Upper lobe of right lung (tissue), 1 donor: ENCODE measurements around the gene CHDH. TPM values are rescaled to one million over a fixed set of nuclear protein-coding genes. Genes with fewer than 3 reads are reported as not detected.

ENCODE experiments used
- ATAC-seq: fragments of 200-7000 bp; cut with Tn5 transposase; one replicate; pipeline ENCODE4 v1.9.1; 2020; ENCODE audit warnings: mild to moderate bottlenecking, moderate library complexity
- DNase-seq: peaks from one replicate; pipeline ENCODE4 v3.0.0-alpha.2; 2020
- H3K27ac ChIP-seq: fragments of 200-600 bp; one replicate; pipeline ENCODE4 v1.8.0; 2022
- H3K27me3 ChIP-seq: fragments of 200-600 bp; one replicate; pipeline ENCODE4 v1.8.0; 2022; ENCODE audit warnings: mild to moderate bottlenecking
- H3K36me3 ChIP-seq: fragments of 200-600 bp; one replicate; pipeline ENCODE4 v1.8.0; 2022
- H3K4me1 ChIP-seq: fragments of 200-600 bp; one replicate; pipeline ENCODE4 v1.8.0; 2022
- H3K4me3 ChIP-seq: fragments of 200-600 bp; one replicate; pipeline ENCODE4 v1.8.0; 2022; ENCODE audit warnings: mild to moderate bottlenecking
- H3K9me3 ChIP-seq: fragments of 200-600 bp; one replicate; pipeline ENCODE4 v1.8.0; 2022
- intact Hi-C: fragments of 100-400 bp; cut with DNase I; formaldehyde crosslinking; loops from one replicate; pipeline ENCODE4 v1.11.0; 2022
- total RNA-seq: library from RNA; stranded (reverse); fragmentation: NEBNext Ultra II Directional; extraction: Animal tissue kit (Norgen Biotek cat#: 25700); gene quantifications from one replicate; pipeline ENCODE4 v1.2.1, GENCODE V29; 2021
- TF ChIP-seq, protein P1 (sequence below): fragments of 200-600 bp; IDR thresholded peaks from one replicate; pipeline ENCODE4 v1.8.0; 2022; ENCODE audit warnings: antibody characterized with exemption
- donor health status: DM: no; HTN: yes; CAD: no; lungs with severe emphysema.

Gene CHDH
- total RNA-seq, 1 donor from 2014 or later, result 10.9 TPM

DNA sequence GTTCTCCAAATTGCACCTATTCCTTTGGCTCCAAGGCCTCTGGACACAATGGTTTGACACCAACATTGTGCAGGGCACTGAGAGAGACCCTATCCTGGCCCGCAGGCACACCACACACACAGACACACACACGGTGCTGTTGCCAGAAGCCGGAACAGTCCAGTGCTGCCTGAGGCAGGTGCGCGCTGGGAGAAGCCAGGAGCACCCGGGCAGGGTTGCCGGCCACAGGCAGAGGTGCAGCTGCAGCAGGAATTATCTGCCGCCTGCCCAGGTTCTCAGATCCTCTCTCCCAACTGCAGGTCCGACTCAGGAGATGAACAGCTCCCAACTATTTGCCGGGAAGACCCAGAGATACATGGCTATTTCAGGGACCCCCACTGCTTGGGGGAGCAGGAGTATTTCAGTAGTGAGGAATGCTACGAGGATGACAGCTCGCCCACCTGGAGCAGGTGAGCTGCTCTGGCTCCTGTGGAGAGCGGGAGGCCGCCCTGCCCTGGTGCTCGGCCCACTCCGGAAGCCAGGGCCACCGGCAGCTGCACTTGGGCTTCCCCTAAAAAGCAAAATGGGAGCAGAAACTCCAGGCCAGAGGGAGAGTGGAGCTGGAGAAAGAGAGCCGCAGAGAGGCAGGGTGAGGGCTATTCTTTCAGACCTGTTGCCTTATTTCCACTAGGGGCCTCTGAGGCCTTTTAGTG, 42.9 kb downstream of the CHDH start:
- TF ChIP-seq, protein P1, sequence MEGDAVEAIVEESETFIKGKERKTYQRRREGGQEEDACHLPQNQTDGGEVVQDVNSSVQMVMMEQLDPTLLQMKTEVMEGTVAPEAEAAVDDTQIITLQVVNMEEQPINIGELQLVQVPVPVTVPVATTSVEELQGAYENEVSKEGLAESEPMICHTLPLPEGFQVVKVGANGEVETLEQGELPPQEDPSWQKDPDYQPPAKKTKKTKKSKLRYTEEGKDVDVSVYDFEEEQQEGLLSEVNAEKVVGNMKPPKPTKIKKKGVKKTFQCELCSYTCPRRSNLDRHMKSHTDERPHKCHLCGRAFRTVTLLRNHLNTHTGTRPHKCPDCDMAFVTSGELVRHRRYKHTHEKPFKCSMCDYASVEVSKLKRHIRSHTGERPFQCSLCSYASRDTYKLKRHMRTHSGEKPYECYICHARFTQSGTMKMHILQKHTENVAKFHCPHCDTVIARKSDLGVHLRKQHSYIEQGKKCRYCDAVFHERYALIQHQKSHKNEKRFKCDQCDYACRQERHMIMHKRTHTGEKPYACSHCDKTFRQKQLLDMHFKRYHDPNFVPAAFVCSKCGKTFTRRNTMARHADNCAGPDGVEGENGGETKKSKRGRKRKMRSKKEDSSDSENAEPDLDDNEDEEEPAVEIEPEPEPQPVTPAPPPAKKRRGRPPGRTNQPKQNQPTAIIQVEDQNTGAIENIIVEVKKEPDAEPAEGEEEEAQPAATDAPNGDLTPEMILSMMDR, result no peak
- Histone ChIP-seq H3K36me3 (no peaks in the 10 kb centered on the region), H3K4me3 (no peak overlapping the region), H3K9me3 (no peaks in the 10 kb centered on the region), H3K4me1 (no peaks in the 10 kb centered on the region), H3K27ac (no peak overlapping the region), H3K27me3 (no peaks in the 10 kb centered on the region)
- ATAC-seq (no peak), DNase-seq (peak; percentile 48)
- intact Hi-C loops, result no loop called here

DNA sequence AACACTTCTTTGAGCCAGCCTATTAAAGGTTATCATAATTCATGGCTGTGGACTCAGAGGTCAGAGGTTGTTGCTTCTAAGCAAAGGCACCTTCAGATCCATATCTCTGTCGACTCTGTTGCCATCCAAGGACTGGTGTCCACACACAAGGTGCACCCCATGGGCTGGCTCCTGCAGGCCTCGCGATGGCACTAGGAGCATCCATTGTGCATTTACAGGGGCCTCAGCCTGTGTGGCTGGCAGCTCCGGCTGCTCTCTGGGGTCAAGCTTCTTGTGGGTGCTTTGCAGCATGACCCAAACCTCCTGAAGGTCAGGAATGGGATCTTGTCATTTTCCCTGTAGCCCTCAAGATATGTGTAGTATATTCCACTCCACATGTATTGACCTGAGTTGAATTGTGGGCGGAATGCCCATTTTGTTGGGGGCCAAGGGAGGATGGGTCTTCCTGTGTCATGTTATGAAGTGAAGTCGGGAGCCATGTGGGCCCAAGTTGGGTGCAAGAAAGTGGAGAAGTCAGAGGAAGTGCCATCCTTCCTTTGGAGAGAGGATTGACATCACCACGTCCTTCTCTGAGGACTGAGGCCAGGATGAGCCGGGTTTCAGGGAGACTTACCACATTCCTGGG, 43.9 kb downstream of the CHDH start:
- H3K36me3 ChIP-seq, result no peaks in the 10 kb centered on the region
- ATAC-seq (no peak), DNase-seq (peak; percentile 40)
- TF ChIP-seq, protein P1, result no peak
- no peaks in the 10 kb centered on the region for H3K9me3 ChIP-seq
- no peaks in the 10 kb centered on the region for H3K4me1 ChIP-seq
- intact Hi-C loops, result no loop called here
- H3K4me3 ChIP-seq, result no peak overlapping the region
- no peaks in the 10 kb centered on the region for H3K27me3 ChIP-seq
- H3K27ac ChIP-seq, result no peak overlapping the region

DNA sequence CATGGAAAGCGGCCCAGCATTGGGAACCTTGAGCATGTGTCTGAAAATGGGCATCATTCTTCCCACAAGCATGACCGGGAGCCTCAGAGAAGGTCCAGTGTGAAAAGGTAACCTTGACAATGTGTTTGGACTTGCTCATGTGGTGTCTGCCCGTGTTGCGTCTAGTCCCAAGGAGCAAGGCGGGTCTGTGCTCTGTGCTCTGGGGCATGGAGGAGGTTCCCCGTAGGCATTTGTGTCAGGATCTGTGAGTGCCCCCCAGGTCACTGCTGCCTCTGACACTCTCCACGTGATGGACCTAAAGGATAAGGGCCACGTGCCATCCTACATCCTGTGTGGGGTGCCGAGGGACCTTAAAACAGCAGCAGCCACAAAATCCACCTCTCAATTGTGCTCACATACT, 44.9 kb downstream of the CHDH start:
- DNase-seq (no peak), ATAC-seq (no peak)
- TF ChIP-seq, protein P1, result no peak
- Histone ChIP-seq H3K4me1 (no peaks in the 10 kb centered on the region), H3K36me3 (no peaks in the 10 kb centered on the region), H3K27me3 (no peaks in the 10 kb centered on the region), H3K9me3 (no peaks in the 10 kb centered on the region), H3K27ac (no peak overlapping the region), H3K4me3 (no peak overlapping the region)
- intact Hi-C loops, result no loop called here

DNA sequence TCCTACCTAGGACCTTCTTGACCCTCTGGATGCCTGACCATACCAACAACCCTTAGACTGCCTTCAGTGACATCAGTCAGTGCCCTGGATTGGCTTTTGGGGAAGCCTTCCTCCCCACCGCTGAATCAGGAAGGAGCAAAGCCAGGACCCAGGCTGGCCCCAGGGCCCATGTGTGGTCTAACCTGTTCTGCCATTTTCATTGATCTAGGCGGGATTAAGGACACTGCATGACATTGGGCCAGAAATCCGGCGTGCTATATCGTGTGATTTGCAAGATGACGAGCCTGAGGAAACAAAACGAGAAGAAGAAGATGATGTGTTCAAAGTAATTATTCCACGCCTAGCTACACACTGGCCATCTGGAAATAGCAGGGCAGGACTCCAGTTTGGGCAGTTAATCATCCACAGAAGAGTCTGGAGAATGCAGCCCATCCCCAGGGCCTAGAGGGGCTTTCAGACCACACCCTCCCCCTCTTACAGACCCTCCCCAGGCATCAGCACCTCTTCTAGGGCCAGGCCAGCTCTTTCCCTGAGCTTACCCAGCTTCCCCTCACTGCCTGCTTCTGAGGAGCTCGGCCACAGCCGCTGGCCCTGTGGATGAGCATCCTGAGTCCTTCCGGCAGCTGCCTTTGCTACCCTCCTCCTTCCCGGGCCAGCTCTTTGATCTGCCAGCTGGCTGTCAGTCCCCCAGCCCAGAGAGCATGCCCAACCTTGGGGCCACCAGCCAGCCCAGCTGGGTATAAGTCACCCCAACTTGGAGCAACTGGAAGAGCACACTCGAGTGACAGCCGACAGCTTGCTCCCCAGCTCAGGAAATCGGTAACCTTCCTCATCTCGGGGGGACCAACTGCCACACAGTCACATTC, 45.9 kb downstream of the CHDH start:
- no peaks in the 10 kb centered on the region for H3K9me3 ChIP-seq
- TF ChIP-seq, protein P1, result no peak
- intact Hi-C loops, result no loop called here
- no peak overlapping the region for H3K27ac ChIP-seq
- no peaks in the 10 kb centered on the region for H3K27me3 ChIP-seq
- ATAC-seq (no peak), DNase-seq (peak; percentile 47)
- H3K36me3 ChIP-seq, result no peaks in the 10 kb centered on the region
- no peaks in the 10 kb centered on the region for H3K4me1 ChIP-seq
- H3K4me3 ChIP-seq, result no peak overlapping the region

DNA sequence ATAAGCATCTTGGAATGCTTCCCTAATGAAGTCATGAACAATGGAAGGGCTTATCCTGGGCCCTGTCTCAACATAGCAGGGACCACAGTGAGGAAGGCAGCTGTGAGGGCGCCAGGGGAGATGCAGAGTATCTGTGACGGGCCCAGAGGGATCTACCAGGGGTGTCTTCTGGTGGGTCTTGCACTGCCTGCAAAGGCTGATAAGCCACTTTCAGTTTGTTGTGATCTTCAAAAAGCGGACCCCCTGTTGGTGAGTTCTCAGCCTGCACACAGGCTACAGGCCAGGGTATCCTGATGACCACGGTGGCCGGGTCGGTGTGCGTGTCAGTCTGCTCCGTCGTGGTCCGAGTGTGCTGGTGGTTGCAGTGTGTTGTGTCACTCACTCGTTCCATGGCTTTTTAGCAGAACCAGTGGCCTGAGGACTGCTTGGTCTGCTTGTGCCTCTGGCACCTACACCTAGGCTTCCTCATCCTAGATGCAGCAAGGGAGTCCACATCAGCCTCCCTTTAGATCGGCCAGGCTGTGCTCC, 46.8 kb downstream of the CHDH start:
- Histone ChIP-seq H3K4me1 (no peaks in the 10 kb centered on the region), H3K4me3 (no peak overlapping the region), H3K36me3 (no peaks in the 10 kb centered on the region), H3K27me3 (no peaks in the 10 kb centered on the region), H3K27ac (no peak overlapping the region), H3K9me3 (no peaks in the 10 kb centered on the region)
- intact Hi-C loops, result no loop called here
- DNase-seq (peak; percentile 40), ATAC-seq (no peak)
- TF ChIP-seq, protein P1, result no peak
